Measurements from ENCODE around the gene OBSCN. TPM values are rescaled to one million over a fixed set of nuclear protein-coding genes. Genes with fewer than 3 reads are reported as not detected.

The OBSCN gene
- total RNA-seq, 1 donor from 2014 or later, result 17.5 TPM

DNA sequence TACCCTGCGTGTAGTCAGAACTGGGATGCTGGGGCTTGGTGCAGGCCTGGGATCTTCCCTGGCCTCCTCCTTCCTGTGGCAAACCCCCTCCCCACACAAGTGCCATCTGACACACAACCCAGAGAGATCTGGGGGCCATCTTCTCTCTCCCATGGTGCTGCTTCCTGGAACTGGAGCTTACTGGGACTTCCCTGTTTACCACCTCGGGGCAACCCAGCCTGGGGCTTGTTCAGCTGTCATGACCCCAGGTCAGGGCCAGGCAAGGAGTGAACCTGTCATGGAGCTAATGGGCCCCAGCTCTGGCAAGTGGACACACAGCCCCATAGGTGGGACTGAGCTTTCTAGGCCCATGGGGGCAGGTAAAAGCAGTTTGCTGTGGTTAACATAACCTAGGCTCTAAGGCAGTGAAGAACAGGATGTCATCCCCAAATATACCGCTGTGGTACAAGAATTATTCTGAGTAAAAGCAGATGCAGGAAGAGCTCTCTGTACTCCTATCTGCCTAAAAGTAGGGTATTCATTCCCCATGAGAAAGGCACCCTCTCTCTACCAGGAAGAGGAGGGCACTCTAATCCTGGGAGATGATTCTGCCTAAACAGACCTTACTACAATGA is 196.4 kb downstream of the OBSCN start:
- Histone ChIP-seq H3K4me2 (ENCODE audit: low read length) (peak overlapping the region; percentile 98), H3K9ac (ENCODE audit: low read length) (peak overlapping the region; percentile 36), H2AFZ (ENCODE audit: low read depth, low read length) (no peak overlapping the region), H3K36me3 (ENCODE audit: insufficient read depth, low read length) (peaks cover 5% of the 10 kb centered on the region), H3K79me2 (ENCODE audit: insufficient read depth, low read length) (peaks cover 77% of the 10 kb centered on the region), H3K9me3 (ENCODE audit: insufficient read depth, low read depth, low read length) (no peaks in the 10 kb centered on the region), H3K4me1 (ENCODE audit: insufficient read depth, low read length) (peaks cover 24% of the 10 kb centered on the region), H4K20me1 (ENCODE audit: insufficient read depth, low read length) (peaks cover 74% of the 10 kb centered on the region), H3K4me3 (ENCODE audit: insufficient read depth, low read depth, low read length) (no peak overlapping the region), H3K27ac (ENCODE audit: low read depth, low read length) (no peak overlapping the region), H3K27me3 (ENCODE audit: insufficient read depth, low read length) (no peaks in the 10 kb centered on the region)
- Mint-ChIP-seq H3K36me3 (ENCODE audit: low read depth, unreplicated experiment) (peaks cover 7% of the 10 kb centered on the region), H3K9me3 (ENCODE audit: unreplicated experiment) (no peaks in the 10 kb centered on the region), H3K27ac (ENCODE audit: unreplicated experiment) (no peak overlapping the region), H3K4me3 (ENCODE audit: unreplicated experiment) (peak overlapping the region; percentile 98), H3K4me1 (ENCODE audit: low read depth, unreplicated experiment) (peaks cover 7% of the 10 kb centered on the region), H3K27me3 (ENCODE audit: low read depth, unreplicated experiment) (no peaks in the 10 kb centered on the region)
- DNase-seq (ENCODE audit: low read depth) (no peak), FAIRE-seq (no peak)
- TF ChIP-seq EZH2 (IDR thresholded peaks at IDR 0.05; ENCODE audit: insufficient read depth, low read length) (no peak), CTCF (IDR thresholded peaks at IDR 0.05; ENCODE audit: insufficient read depth, low read depth, low read length) (no peak)

DNA sequence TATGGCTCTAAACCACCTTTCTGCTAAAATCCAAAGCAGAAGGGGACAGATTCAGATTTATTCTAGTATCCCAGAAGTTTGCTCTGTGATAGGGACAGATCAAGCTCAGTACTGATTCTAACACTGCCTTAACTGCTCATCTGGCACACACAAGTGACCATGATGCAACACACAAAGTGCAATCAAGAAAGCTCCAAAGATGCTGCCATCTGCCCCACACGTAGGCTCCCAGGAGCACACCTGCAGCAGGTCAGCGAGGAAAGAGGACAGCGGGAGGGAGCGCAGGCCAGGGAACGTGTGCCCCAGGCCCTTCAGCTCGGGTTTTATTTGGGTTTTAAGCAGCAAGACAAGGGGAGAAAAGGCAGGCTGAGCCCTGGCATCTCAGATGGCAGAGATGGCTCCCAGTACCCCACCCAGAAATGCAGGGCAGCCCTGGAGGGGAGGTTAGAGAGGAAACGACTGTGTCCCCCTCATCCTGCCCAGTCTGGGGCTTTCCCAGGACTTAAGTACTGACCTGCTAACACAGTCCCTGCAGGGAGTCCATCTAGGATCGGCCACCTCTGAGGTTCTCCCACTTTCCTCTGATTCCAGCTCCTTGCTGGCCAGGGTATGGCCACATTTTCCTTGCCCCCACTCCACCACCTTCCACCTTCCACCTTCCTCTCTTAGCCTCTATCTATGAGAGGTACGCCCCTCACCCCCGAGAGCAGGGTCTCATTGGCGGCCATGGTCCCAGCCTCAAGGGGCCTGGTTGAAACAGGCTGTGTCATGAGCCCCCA is 197.5 kb downstream of the OBSCN start:
- no peaks in the 10 kb centered on the region for H3K27me3 Mint-ChIP-seq (ENCODE audit: low read depth, unreplicated experiment)
- Histone ChIP-seq H3K9ac (ENCODE audit: low read length) (peak overlapping the region; percentile 84), H3K79me2 (ENCODE audit: insufficient read depth, low read length) (peaks cover 77% of the 10 kb centered on the region), H4K20me1 (ENCODE audit: insufficient read depth, low read length) (peaks cover 72% of the 10 kb centered on the region), H3K4me1 (ENCODE audit: insufficient read depth, low read length) (peaks cover 24% of the 10 kb centered on the region), H2AFZ (ENCODE audit: low read depth, low read length) (no peak overlapping the region), H3K4me2 (ENCODE audit: low read length) (peak overlapping the region; percentile 98), H3K36me3 (ENCODE audit: insufficient read depth, low read length) (peaks cover 4% of the 10 kb centered on the region), H3K27me3 (ENCODE audit: insufficient read depth, low read length) (no peaks in the 10 kb centered on the region), H3K9me3 (ENCODE audit: insufficient read depth, low read depth, low read length) (no peaks in the 10 kb centered on the region), H3K27ac (ENCODE audit: low read depth, low read length) (no peak overlapping the region), H3K4me3 (ENCODE audit: insufficient read depth, low read depth, low read length) (peak overlapping the region; percentile 73)
- H3K36me3 Mint-ChIP-seq (ENCODE audit: low read depth, unreplicated experiment), result peaks cover 7% of the 10 kb centered on the region
- peaks cover 7% of the 10 kb centered on the region for H3K4me1 Mint-ChIP-seq (ENCODE audit: low read depth, unreplicated experiment)
- FAIRE-seq (no peak), DNase-seq (ENCODE audit: low read depth) (no peak)
- peak overlapping the region; percentile 93 for H3K27ac Mint-ChIP-seq (ENCODE audit: unreplicated experiment)
- no peak for TF ChIP-seq EZH2 (IDR thresholded peaks at IDR 0.05; ENCODE audit: insufficient read depth, low read length)
- TF ChIP-seq CTCF (IDR thresholded peaks at IDR 0.05; ENCODE audit: insufficient read depth, low read depth, low read length), result no peak
- H3K4me3 Mint-ChIP-seq (ENCODE audit: unreplicated experiment), result peak overlapping the region; percentile 98
- no peaks in the 10 kb centered on the region for H3K9me3 Mint-ChIP-seq (ENCODE audit: unreplicated experiment)

DNA sequence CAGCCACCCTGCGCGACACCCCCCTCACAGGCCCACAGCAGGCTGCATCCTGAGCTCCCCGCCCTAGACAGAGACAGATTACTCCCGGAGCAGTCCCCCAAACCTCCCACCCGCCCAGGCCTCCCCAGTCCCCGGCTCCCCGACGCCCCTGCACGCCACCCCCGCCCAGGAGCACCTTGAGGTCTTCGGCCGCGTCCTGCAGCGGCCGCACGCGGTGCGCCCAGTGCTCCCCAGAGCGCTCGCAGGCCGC is 198.1 kb downstream of the OBSCN start:
- Histone ChIP-seq H3K4me1 (ENCODE audit: insufficient read depth, low read length) (peaks cover 24% of the 10 kb centered on the region), H3K36me3 (ENCODE audit: insufficient read depth, low read length) (peaks cover 2% of the 10 kb centered on the region), H4K20me1 (ENCODE audit: insufficient read depth, low read length) (peaks cover 69% of the 10 kb centered on the region), H3K9ac (ENCODE audit: low read length) (peak overlapping the region; percentile 84), H3K4me3 (ENCODE audit: insufficient read depth, low read depth, low read length) (peak overlapping the region; percentile 73), H3K27me3 (ENCODE audit: insufficient read depth, low read length) (no peaks in the 10 kb centered on the region), H3K79me2 (ENCODE audit: insufficient read depth, low read length) (peaks cover 73% of the 10 kb centered on the region), H3K4me2 (ENCODE audit: low read length) (peak overlapping the region; percentile 98), H2AFZ (ENCODE audit: low read depth, low read length) (peak overlapping the region; percentile 76), H3K27ac (ENCODE audit: low read depth, low read length) (peak overlapping the region; percentile 60), H3K9me3 (ENCODE audit: insufficient read depth, low read depth, low read length) (no peaks in the 10 kb centered on the region)
- peak overlapping the region; percentile 98 for H3K4me3 Mint-ChIP-seq (ENCODE audit: unreplicated experiment)
- H3K36me3 Mint-ChIP-seq (ENCODE audit: low read depth, unreplicated experiment), result peaks cover 8% of the 10 kb centered on the region
- peak overlapping the region; percentile 93 for H3K27ac Mint-ChIP-seq (ENCODE audit: unreplicated experiment)
- H3K4me1 Mint-ChIP-seq (ENCODE audit: low read depth, unreplicated experiment), result peaks cover 7% of the 10 kb centered on the region
- DNase-seq (ENCODE audit: low read depth), result peak; percentile 27
- H3K9me3 Mint-ChIP-seq (ENCODE audit: unreplicated experiment), result no peaks in the 10 kb centered on the region
- FAIRE-seq, result no peak
- no peaks in the 10 kb centered on the region for H3K27me3 Mint-ChIP-seq (ENCODE audit: low read depth, unreplicated experiment)
- no peak for TF ChIP-seq EZH2 (IDR thresholded peaks at IDR 0.05; ENCODE audit: insufficient read depth, low read length)
